H9 (cell line): Measurements from ENCODE around the gene MYH14. TPM values are rescaled to one million over a fixed set of nuclear protein-coding genes. Genes with fewer than 3 reads are reported as not detected.

Experiments used
- DNase-seq: peaks from one replicate; pipeline ENCODE4 v3.0.0-alpha.2; 2017
- H2AFZ ChIP-seq: one replicate; pipeline ENCODE4 v1.6.1; 2013; ENCODE audit warnings: mild to moderate bottlenecking, low read length, control low read depth, moderate library complexity
- H2AK5ac ChIP-seq: 2 replicates; pipeline ENCODE4 v1.6.1; 2013; ENCODE audit warnings: low read length, control low read depth, mixed read lengths; ENCODE audit not compliant: insufficient read length
- H2BK120ac ChIP-seq: one replicate; pipeline ENCODE4 v1.6.1; 2013; ENCODE audit warnings: low read depth, mild to moderate bottlenecking, low read length, control low read depth, inconsistent platforms; ENCODE audit not compliant: poor library complexity, severe bottlenecking
- H2BK12ac ChIP-seq: 2 replicates; pipeline ENCODE4 v1.6.1; 2013; ENCODE audit warnings: low read length, control low read depth, mixed read lengths, low read depth; ENCODE audit not compliant: insufficient read length
- H2BK15ac ChIP-seq: 2 replicates; pipeline ENCODE4 v1.6.1; 2013; ENCODE audit warnings: low read depth, low read length, control low read depth
- H2BK20ac ChIP-seq: one replicate; pipeline ENCODE4 v1.6.1; 2013; ENCODE audit warnings: low read depth, mild to moderate bottlenecking, low read length, control low read depth, inconsistent platforms; ENCODE audit not compliant: poor library complexity, severe bottlenecking
- H2BK5ac ChIP-seq: 2 replicates; pipeline ENCODE4 v1.6.1; 2013; ENCODE audit warnings: low read length, control low read depth, mixed read lengths; ENCODE audit not compliant: insufficient read length
- H3K14ac ChIP-seq: 2 replicates; pipeline ENCODE4 v1.6.1; 2013; ENCODE audit warnings: low read length, control low read depth; ENCODE audit not compliant: insufficient read depth
- H3K18ac ChIP-seq: 2 replicates; pipeline ENCODE4 v1.6.1; 2013; ENCODE audit warnings: low read depth, mild to moderate bottlenecking, mixed read lengths, low read length, control low read depth; ENCODE audit not compliant: insufficient read length
- H3K23ac ChIP-seq: 2 replicates; pipeline ENCODE4 v1.6.1; 2013; ENCODE audit warnings: low read length, control low read depth, mixed read lengths, low read depth; ENCODE audit not compliant: insufficient read length
- H3K23me2 ChIP-seq: 2 replicates; pipeline ENCODE4 v1.6.1; 2013; ENCODE audit warnings: low read depth, mild to moderate bottlenecking, mixed read lengths, low read length, control low read depth; ENCODE audit not compliant: insufficient read length, poor library complexity, severe bottlenecking
- H3K27ac ChIP-seq: 2 replicates; pipeline ENCODE4 v1.5.1; 2013; ENCODE audit warnings: low read length, control low read depth, mixed read lengths, low read depth; ENCODE audit not compliant: insufficient read length
- H3K27me3 ChIP-seq: 2 replicates; pipeline ENCODE4 v1.6.1; 2013; ENCODE audit warnings: low read length, control low read depth, inconsistent platforms; ENCODE audit not compliant: insufficient read depth
- H3K4ac ChIP-seq: 2 replicates; pipeline ENCODE4 v1.6.1; 2013; ENCODE audit warnings: low read depth, mild to moderate bottlenecking, control low read depth, inconsistent platforms, low read length, moderate library complexity
- H3K4me1 ChIP-seq: 2 replicates; pipeline ENCODE4 v1.6.1; 2013; ENCODE audit warnings: low read length, control low read depth, inconsistent platforms; ENCODE audit not compliant: insufficient read depth
- H3K4me2 ChIP-seq: 2 replicates; pipeline ENCODE4 v1.6.1; 2013; ENCODE audit warnings: low read length, control low read depth, mixed read lengths; ENCODE audit not compliant: insufficient read length, insufficient read depth
- H3K56ac ChIP-seq: 2 replicates; pipeline ENCODE4 v1.6.1; 2013; ENCODE audit warnings: low read depth, mild to moderate bottlenecking, mixed read lengths, low read length, control low read depth; ENCODE audit not compliant: insufficient read length
- H3K79me1 ChIP-seq: 2 replicates; pipeline ENCODE4 v1.6.1; 2013; ENCODE audit warnings: low read depth, mild to moderate bottlenecking, moderate library complexity, low read length, control low read depth, inconsistent platforms; ENCODE audit not compliant: insufficient read depth, poor library complexity, severe bottlenecking
- H3K79me2 ChIP-seq: 2 replicates; pipeline ENCODE4 v1.6.1; 2013; ENCODE audit warnings: low read length, control low read depth, inconsistent platforms; ENCODE audit not compliant: insufficient read depth
- H3K9ac ChIP-seq: 2 replicates; pipeline ENCODE4 v1.6.1; 2013; ENCODE audit warnings: low read length, control low read depth, mixed read lengths; ENCODE audit not compliant: insufficient read length; ENCODE audit errors: extremely low read depth
- H3K9me3 ChIP-seq: one replicate; pipeline ENCODE4 v1.6.1; 2013; ENCODE audit warnings: low read depth, low read length, inconsistent platforms; ENCODE audit not compliant: control insufficient read depth
- H3T11ph ChIP-seq: one replicate; pipeline ENCODE4 v1.6.1; 2013; ENCODE audit warnings: mild to moderate bottlenecking, low read length, control low read depth, inconsistent platforms
- H4K20me1 ChIP-seq: one replicate; pipeline ENCODE4 v1.6.1; 2013; ENCODE audit not compliant: control insufficient read depth, insufficient read length, insufficient read depth
- H4K5ac ChIP-seq: 2 replicates; pipeline ENCODE4 v1.6.1; 2013; ENCODE audit warnings: low read depth, mild to moderate bottlenecking, mixed read lengths, low read length, control low read depth; ENCODE audit not compliant: insufficient read length
- H4K8ac ChIP-seq: replicated peaks from 2 replicates; pipeline ENCODE4 v1.6.1; 2013; ENCODE audit warnings: low read length, control low read depth, mixed read lengths, low read depth; ENCODE audit not compliant: insufficient read length
- H4K91ac ChIP-seq: 2 replicates; pipeline ENCODE4 v1.6.1; 2013; ENCODE audit warnings: low read depth, mild to moderate bottlenecking, moderate library complexity, mixed read lengths, low read length, control low read depth; ENCODE audit not compliant: insufficient read length
- H3K27ac Mint-ChIP-seq, 3 experiments: 2 replicates in 2 of 3; 3 replicates in 1 of 3; pipeline ENCODE4 v1.8.0; 2020 to 2021; ENCODE audit warnings: mixed read lengths in 3 of 3, mild to moderate bottlenecking in 1 of 3, moderate library complexity in 1 of 3
- H3K27me3 Mint-ChIP-seq: 2 replicates; pipeline ENCODE4 v1.8.0; 2021; ENCODE audit warnings: low read depth, mild to moderate bottlenecking, moderate library complexity, mixed read lengths
- H3K36me3 Mint-ChIP-seq, 3 experiments: 2 replicates in 2 of 3; 3 replicates in 1 of 3; pipeline ENCODE4 v1.8.0; 2020 to 2021; ENCODE audit warnings: low read depth in 3 of 3, mixed read lengths in 3 of 3; ENCODE audit not compliant: insufficient read depth in 1 of 3
- H3K4me1 Mint-ChIP-seq, 2 experiments: 2 replicates each; pipeline ENCODE4 v1.8.0; 2020; ENCODE audit warnings: mixed read lengths in 2 of 2
- H3K4me3 Mint-ChIP-seq, 2 experiments: 2 replicates in 1 of 2; 3 replicates in 1 of 2; pipeline ENCODE4 v1.8.0; 2020 to 2021; ENCODE audit warnings: mild to moderate bottlenecking in 2 of 2, mixed read lengths in 2 of 2, moderate library complexity in 1 of 2
- H3K9me3 Mint-ChIP-seq, 2 experiments: 2 replicates in 1 of 2; 3 replicates in 1 of 2; pipeline ENCODE4 v1.8.0; 2020; ENCODE audit warnings: mild to moderate bottlenecking in 2 of 2, mixed read lengths in 2 of 2, moderate library complexity in 1 of 2
- WGBS: extraction: QIAGEN DNeasy Blood & Tissue Kit; methylation state at CpG from one replicate; pipeline ENCODE4 v1.1.7; 2013; ENCODE audit warnings: missing lambda C conversion rate, low lambda C conversion rate, mixed read lengths; ENCODE audit not compliant: insufficient read length; ENCODE audit errors: extremely low coverage; 5-methylcytosine and 5-hydroxymethylcytosine counted together
- total RNA-seq: library from RNA; stranded (reverse); gene quantifications from 2 replicates; pipeline ENCODE4 v1.2.1, GENCODE V29; 2021
- TF ChIP-seq, protein P1 (sequence below): fragments of 200-600 bp; sonication (generic); conservative IDR thresholded peaks from 3 replicates; pipeline ENCODE4 v1.8.0; 2021; ENCODE audit warnings: antibody characterized with exemption, mild to moderate bottlenecking

MYH14 gene
- total RNA-seq, 1 experiment from 2014 or later: 27.7 TPM

DNA sequence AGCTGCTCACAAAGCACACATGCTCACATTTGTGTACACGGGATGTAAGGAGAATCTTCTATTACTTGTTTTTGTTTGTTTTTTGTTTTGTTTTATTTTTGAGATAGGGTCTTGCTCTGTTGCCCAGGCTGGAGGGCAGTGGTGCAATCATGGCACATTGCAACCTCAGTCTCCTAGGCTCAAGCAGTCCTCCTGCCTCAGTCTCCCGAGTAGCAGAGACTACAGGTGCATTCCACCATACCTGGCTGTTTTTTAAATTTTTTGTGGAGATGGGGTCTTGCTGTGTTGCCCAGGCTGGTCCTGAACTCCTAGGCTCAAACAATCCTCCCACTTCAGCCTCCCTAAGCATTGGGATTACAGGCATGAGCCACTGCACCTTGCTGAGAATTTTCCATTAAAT, 83.9 kb downstream of the MYH14 start:
- peaks cover 45 to 60% (median 58%) of the 10 kb centered on the region in 3 experiments for H3K36me3 Mint-ChIP-seq
- no peak overlapping the region for H2AK5ac ChIP-seq
- H3K56ac ChIP-seq: no peak overlapping the region
- TF ChIP-seq, protein P1, sequence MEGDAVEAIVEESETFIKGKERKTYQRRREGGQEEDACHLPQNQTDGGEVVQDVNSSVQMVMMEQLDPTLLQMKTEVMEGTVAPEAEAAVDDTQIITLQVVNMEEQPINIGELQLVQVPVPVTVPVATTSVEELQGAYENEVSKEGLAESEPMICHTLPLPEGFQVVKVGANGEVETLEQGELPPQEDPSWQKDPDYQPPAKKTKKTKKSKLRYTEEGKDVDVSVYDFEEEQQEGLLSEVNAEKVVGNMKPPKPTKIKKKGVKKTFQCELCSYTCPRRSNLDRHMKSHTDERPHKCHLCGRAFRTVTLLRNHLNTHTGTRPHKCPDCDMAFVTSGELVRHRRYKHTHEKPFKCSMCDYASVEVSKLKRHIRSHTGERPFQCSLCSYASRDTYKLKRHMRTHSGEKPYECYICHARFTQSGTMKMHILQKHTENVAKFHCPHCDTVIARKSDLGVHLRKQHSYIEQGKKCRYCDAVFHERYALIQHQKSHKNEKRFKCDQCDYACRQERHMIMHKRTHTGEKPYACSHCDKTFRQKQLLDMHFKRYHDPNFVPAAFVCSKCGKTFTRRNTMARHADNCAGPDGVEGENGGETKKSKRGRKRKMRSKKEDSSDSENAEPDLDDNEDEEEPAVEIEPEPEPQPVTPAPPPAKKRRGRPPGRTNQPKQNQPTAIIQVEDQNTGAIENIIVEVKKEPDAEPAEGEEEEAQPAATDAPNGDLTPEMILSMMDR: no peak
- peaks cover 12 to 22% of the 10 kb centered on the region in 2 experiments for H3K9me3 Mint-ChIP-seq
- no peaks in the 10 kb centered on the region; the same call in 1 of the 2 replicates for H3K27me3 Mint-ChIP-seq
- H3K4me1 ChIP-seq: no peaks in the 10 kb centered on the region
- no peaks in the 10 kb centered on the region for H3K23me2 ChIP-seq
- no peak overlapping the region for H3K14ac ChIP-seq
- no peak overlapping the region for H3T11ph ChIP-seq
- H3K18ac ChIP-seq: no peak overlapping the region
- no peak overlapping the region for H2BK12ac ChIP-seq
- H4K20me1 ChIP-seq: no peaks in the 10 kb centered on the region
- WGBS: no CpG with 5 or more reads among the region's 2 CpGs
- no peak overlapping the region for H2AFZ ChIP-seq
- H3K27ac Mint-ChIP-seq: no peak overlapping the region
- DNase-seq: no peak
- H2BK5ac ChIP-seq: no peak overlapping the region
- H3K4me2 ChIP-seq: no peak overlapping the region
- H3K9me3 ChIP-seq: peaks cover 5% of the 10 kb centered on the region
- H4K5ac ChIP-seq: no peak overlapping the region
- no peaks in the 10 kb centered on the region for H3K79me1 ChIP-seq
- H2BK120ac ChIP-seq: no peak overlapping the region
- H3K27me3 ChIP-seq: no peaks in the 10 kb centered on the region
- peaks cover 8 to 12% of the 10 kb centered on the region in 2 experiments for H3K4me1 Mint-ChIP-seq
- no peak overlapping the region for H2BK15ac ChIP-seq
- no peak overlapping the region for H4K8ac ChIP-seq
- no peak overlapping the region for H3K27ac ChIP-seq
- H3K4ac ChIP-seq: no peak overlapping the region
- H3K9ac ChIP-seq: no peak overlapping the region
- H3K79me2 ChIP-seq: no peaks in the 10 kb centered on the region
- no peak overlapping the region for H3K4me3 Mint-ChIP-seq
- no peak overlapping the region for H3K23ac ChIP-seq
- H4K91ac ChIP-seq: no peak overlapping the region
- H2BK20ac ChIP-seq: no peak overlapping the region
